GM12874 (cell line): Measurements from ENCODE around the gene PPFIBP1.

ENCODE experiments used
- CTCF ChIP-seq: IDR thresholded peaks from 2 replicates; pipeline ENCODE4 v1.5.1; 2011; ENCODE audit warnings: low read depth, mild to moderate bottlenecking, control low read depth, low read length, moderate library complexity; ENCODE audit not compliant: insufficient read depth

Gene PPFIBP1

GRCh38 chr12:27614386-27614785 is 90.4 kb downstream of the PPFIBP1 start:
- no peak for TF ChIP-seq CTCF

GRCh38 chr12:27614866-27615265 is 90.9 kb downstream of the PPFIBP1 start:
- TF ChIP-seq CTCF: no peak

- no peak for TF ChIP-seq CTCF
Measured at GRCh38 chr12:27615331-27615891, 91.4 kb downstream of the PPFIBP1 start.

GRCh38 chr12:27616356-27617142 is 92.5 kb downstream of the PPFIBP1 start:
- no peak for TF ChIP-seq CTCF

GRCh38 chr12:27618836-27619235 is 94.8 kb downstream of the PPFIBP1 start:
- TF ChIP-seq CTCF: no peak

GRCh38 chr12:27619308-27619707 is 95.3 kb downstream of the PPFIBP1 start:
- TF ChIP-seq CTCF: no peak

- TF ChIP-seq CTCF: no peak
Measured at GRCh38 chr12:27620121-27620520, 96.1 kb downstream of the PPFIBP1 start.
